Measurements from ENCODE around the gene TMEM132D. TPM values are rescaled to one million over a fixed set of nuclear protein-coding genes. Genes with fewer than 3 reads are reported as not detected.
A peak's percentile ranks its signal among the peaks of the same experiment; 100 is the strongest.

TMEM132D gene
- total RNA-seq, 1 experiment from 2014 or later = 0.05 TPM

GRCh38 chr12:129826273-129826672, 77.6 kb downstream of the TMEM132D start:
- no peak for DNase-seq (ENCODE audit: low read depth)

GRCh38 chr12:129825316-129825715, 78.5 kb downstream of the TMEM132D start:
- DNase-seq (ENCODE audit: low read depth) = no peak

- no peak for DNase-seq (ENCODE audit: low read depth)
Measured at GRCh38 chr12:129821964-129822363, 81.9 kb downstream of the TMEM132D start.

GRCh38 chr12:129819391-129819790, 84.4 kb downstream of the TMEM132D start:
- no peak for DNase-seq (ENCODE audit: low read depth)

- no peak for DNase-seq (ENCODE audit: low read depth)
Measured at GRCh38 chr12:129815846-129816245, 88.0 kb downstream of the TMEM132D start.

- DNase-seq (ENCODE audit: low read depth) = no peak
Measured at GRCh38 chr12:129811963-129812362, 91.9 kb downstream of the TMEM132D start.

- DNase-seq (ENCODE audit: low read depth) = no peak
Measured at GRCh38 chr12:129807136-129807535, 96.7 kb downstream of the TMEM132D start.

- DNase-seq (ENCODE audit: low read depth) = no peak
Measured at GRCh38 chr12:129791396-129791795, 112.4 kb downstream of the TMEM132D start.

- DNase-seq (ENCODE audit: low read depth) = no peak
Measured at GRCh38 chr12:129790930-129791329, 112.9 kb downstream of the TMEM132D start.

GRCh38 chr12:129790331-129790730, 113.5 kb downstream of the TMEM132D start:
- DNase-seq (ENCODE audit: low read depth) = no peak

- no peak for DNase-seq (ENCODE audit: low read depth)
Measured at GRCh38 chr12:129789921-129790320, 113.9 kb downstream of the TMEM132D start.

- peak; percentile 17 for DNase-seq (ENCODE audit: low read depth)
Measured at GRCh38 chr12:129788506-129789084, 115.2 kb downstream of the TMEM132D start.

- DNase-seq (ENCODE audit: low read depth) = no peak
Measured at GRCh38 chr12:129779989-129780388, 123.8 kb downstream of the TMEM132D start.

- no peak for DNase-seq (ENCODE audit: low read depth)
Measured at GRCh38 chr12:129779033-129779432, 124.8 kb downstream of the TMEM132D start.

- DNase-seq (ENCODE audit: low read depth) = no peak
Measured at GRCh38 chr12:129776977-129777667, 126.7 kb downstream of the TMEM132D start.

GRCh38 chr12:129772501-129773493, 131.0 kb downstream of the TMEM132D start:
- DNase-seq (ENCODE audit: low read depth) = peak; percentile 25

GRCh38 chr12:129771238-129771637, 132.6 kb downstream of the TMEM132D start:
- no peak for DNase-seq (ENCODE audit: low read depth)

GRCh38 chr12:129765719-129766118, 138.1 kb downstream of the TMEM132D start:
- DNase-seq (ENCODE audit: low read depth) = no peak

- DNase-seq (ENCODE audit: low read depth) = peak; percentile 28
Measured at GRCh38 chr12:129762436-129762835, 141.4 kb downstream of the TMEM132D start.

GRCh38 chr12:129753586-129753985, 150.2 kb downstream of the TMEM132D start:
- DNase-seq (ENCODE audit: low read depth) = peak; percentile 24

- peak; percentile 20 for DNase-seq (ENCODE audit: low read depth)
Measured at GRCh38 chr12:129750421-129750820, 153.4 kb downstream of the TMEM132D start.

- no peak for DNase-seq (ENCODE audit: low read depth)
Measured at GRCh38 chr12:129746318-129746717, 157.5 kb downstream of the TMEM132D start.

Measured in M059J (cell line).